ENCODE measurements around the gene ACOXL. TPM values are rescaled to one million over a fixed set of nuclear protein-coding genes. Genes with fewer than 3 reads are reported as not detected.

ACOXL gene
- total RNA-seq, 1 donor from 2014 or later = 0.58 TPM

DNA sequence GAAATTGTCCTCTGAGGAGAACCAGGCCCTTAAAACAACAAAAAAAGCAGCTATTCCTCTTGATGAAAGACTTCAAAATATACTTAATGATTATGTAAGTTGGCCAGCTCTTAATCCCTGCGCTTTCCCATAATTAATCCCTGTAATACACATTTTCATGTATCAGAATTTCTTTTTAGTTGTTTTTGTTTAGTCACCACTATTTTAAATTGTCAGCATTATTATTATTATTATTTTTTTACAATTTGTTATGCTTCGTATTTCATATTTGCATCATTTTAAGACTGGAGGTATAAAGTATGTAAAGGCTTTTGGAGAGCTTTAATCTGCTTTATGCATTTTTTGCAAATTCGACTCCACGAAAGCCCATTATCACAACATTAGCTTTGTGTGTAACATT, 152.9 kb downstream of the ACOXL start:
- Histone ChIP-seq H3K36me3 (ENCODE audit: control insufficient read depth, insufficient read depth, low read length) (no peaks in the 10 kb centered on the region), H3K4me3 (ENCODE audit: low read depth, low read length) (no peak overlapping the region), H3K27me3 (ENCODE audit: control insufficient read depth, insufficient read depth, low read length) (peaks cover 2% of the 10 kb centered on the region)
- no peak for DNase-seq (ENCODE audit: low read depth)
- TF ChIP-seq, protein P1, sequence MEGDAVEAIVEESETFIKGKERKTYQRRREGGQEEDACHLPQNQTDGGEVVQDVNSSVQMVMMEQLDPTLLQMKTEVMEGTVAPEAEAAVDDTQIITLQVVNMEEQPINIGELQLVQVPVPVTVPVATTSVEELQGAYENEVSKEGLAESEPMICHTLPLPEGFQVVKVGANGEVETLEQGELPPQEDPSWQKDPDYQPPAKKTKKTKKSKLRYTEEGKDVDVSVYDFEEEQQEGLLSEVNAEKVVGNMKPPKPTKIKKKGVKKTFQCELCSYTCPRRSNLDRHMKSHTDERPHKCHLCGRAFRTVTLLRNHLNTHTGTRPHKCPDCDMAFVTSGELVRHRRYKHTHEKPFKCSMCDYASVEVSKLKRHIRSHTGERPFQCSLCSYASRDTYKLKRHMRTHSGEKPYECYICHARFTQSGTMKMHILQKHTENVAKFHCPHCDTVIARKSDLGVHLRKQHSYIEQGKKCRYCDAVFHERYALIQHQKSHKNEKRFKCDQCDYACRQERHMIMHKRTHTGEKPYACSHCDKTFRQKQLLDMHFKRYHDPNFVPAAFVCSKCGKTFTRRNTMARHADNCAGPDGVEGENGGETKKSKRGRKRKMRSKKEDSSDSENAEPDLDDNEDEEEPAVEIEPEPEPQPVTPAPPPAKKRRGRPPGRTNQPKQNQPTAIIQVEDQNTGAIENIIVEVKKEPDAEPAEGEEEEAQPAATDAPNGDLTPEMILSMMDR (IDR thresholded peaks at IDR 0.05; ENCODE audit: insufficient read depth, low read length, poor library complexity, severe bottlenecking) = no peak

- Histone ChIP-seq H3K4me3 (ENCODE audit: low read depth, low read length) (no peak overlapping the region), H3K36me3 (ENCODE audit: control insufficient read depth, insufficient read depth, low read length) (no peaks in the 10 kb centered on the region), H3K27me3 (ENCODE audit: control insufficient read depth, insufficient read depth, low read length) (peaks cover 2% of the 10 kb centered on the region)
- TF ChIP-seq, protein P1 (IDR thresholded peaks at IDR 0.05; ENCODE audit: insufficient read depth, low read length, poor library complexity, severe bottlenecking) = no peak
- DNase-seq (ENCODE audit: low read depth) = no peak
These were observed 154.6 kb downstream of the ACOXL start for GRCh38 chr2:110886826-110887573.

- no peak for DNase-seq (ENCODE audit: low read depth)
These were observed 156.0 kb downstream of the ACOXL start for GRCh38 chr2:110888411-110888810.

GRCh38 chr2:110891626-110892025, 159.3 kb downstream of the ACOXL start:
- H3K36me3 ChIP-seq (ENCODE audit: control insufficient read depth, insufficient read depth, low read length) = no peaks in the 10 kb centered on the region
- DNase-seq (ENCODE audit: low read depth) = no peak
- TF ChIP-seq, protein P1 (IDR thresholded peaks at IDR 0.05; ENCODE audit: insufficient read depth, low read length, poor library complexity, severe bottlenecking) = no peak

More at GRCh38 chr2:110888411-110888810, 156.0 kb downstream of the ACOXL start:
- Histone ChIP-seq H3K27me3 (ENCODE audit: control insufficient read depth, insufficient read depth, low read length) (peaks cover 2% of the 10 kb centered on the region), H3K4me3 (ENCODE audit: low read depth, low read length) (no peak overlapping the region), H3K36me3 (ENCODE audit: control insufficient read depth, insufficient read depth, low read length) (no peaks in the 10 kb centered on the region)
- TF ChIP-seq, protein P1 (IDR thresholded peaks at IDR 0.05; ENCODE audit: insufficient read depth, low read length, poor library complexity, severe bottlenecking) = no peak

DNA sequence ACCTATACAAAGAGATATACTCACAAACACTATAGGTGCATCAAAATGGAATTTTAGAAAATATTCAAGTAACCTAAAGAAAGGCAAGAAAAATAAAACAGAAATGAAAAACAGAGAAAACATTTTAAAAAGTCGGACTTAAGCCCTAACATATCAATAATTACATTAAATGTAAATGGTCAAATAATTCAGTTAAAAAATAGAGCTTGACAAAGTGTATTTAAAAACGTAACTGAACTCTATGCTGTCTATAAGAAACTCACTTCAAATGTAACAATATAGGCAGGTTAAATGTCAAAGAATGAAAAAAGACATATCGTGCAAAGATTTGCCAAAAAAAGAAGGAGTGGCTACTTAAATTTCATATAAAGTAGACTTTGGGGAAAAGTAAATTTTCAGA, 163.9 kb downstream of the ACOXL start:
- peaks cover 4% of the 10 kb centered on the region for H3K27me3 ChIP-seq (ENCODE audit: control insufficient read depth, insufficient read depth, low read length)
- TF ChIP-seq, protein P1 (IDR thresholded peaks at IDR 0.05; ENCODE audit: insufficient read depth, low read length, poor library complexity, severe bottlenecking) = no peak
- DNase-seq (ENCODE audit: low read depth) = no peak
- H3K36me3 ChIP-seq (ENCODE audit: control insufficient read depth, insufficient read depth, low read length) = no peaks in the 10 kb centered on the region
- H3K4me3 ChIP-seq (ENCODE audit: low read depth, low read length) = no peak overlapping the region

More at GRCh38 chr2:110891626-110892025, 159.3 kb downstream of the ACOXL start:
- peaks cover 2% of the 10 kb centered on the region for H3K27me3 ChIP-seq (ENCODE audit: control insufficient read depth, insufficient read depth, low read length)
- H3K4me3 ChIP-seq (ENCODE audit: low read depth, low read length) = no peak overlapping the region

- TF ChIP-seq, protein P1 (IDR thresholded peaks at IDR 0.05; ENCODE audit: insufficient read depth, low read length, poor library complexity, severe bottlenecking) = no peak
- Histone ChIP-seq H3K36me3 (ENCODE audit: control insufficient read depth, insufficient read depth, low read length) (no peaks in the 10 kb centered on the region), H3K4me3 (ENCODE audit: low read depth, low read length) (no peak overlapping the region), H3K27me3 (ENCODE audit: control insufficient read depth, insufficient read depth, low read length) (peaks cover 4% of the 10 kb centered on the region)
- no peak for DNase-seq (ENCODE audit: low read depth)
These were observed 165.6 kb downstream of the ACOXL start for GRCh38 chr2:110897966-110898365.

Measured in kidney epithelial cell (primary cell).